Jurkat, Clone E6-1 (cell line): Measurements from ENCODE around the gene GXYLT2.
"Not testable (repeated sequence)": the region's sequence is repeated elsewhere in the genome, so short reads cannot be mapped to it uniquely, and the experiment has no call there.

Experiments used
- DNase-seq: peaks from one replicate; pipeline ENCODE4 v3.0.0-alpha.2; 2011; ENCODE audit warnings: low read depth, low spot score
- H3K4me3 ChIP-seq: 2 replicates; pipeline ENCODE4 v1.5.1; 2011; ENCODE audit warnings: mild to moderate bottlenecking, low read length, control low read depth, moderate library complexity

Gene GXYLT2

DNA sequence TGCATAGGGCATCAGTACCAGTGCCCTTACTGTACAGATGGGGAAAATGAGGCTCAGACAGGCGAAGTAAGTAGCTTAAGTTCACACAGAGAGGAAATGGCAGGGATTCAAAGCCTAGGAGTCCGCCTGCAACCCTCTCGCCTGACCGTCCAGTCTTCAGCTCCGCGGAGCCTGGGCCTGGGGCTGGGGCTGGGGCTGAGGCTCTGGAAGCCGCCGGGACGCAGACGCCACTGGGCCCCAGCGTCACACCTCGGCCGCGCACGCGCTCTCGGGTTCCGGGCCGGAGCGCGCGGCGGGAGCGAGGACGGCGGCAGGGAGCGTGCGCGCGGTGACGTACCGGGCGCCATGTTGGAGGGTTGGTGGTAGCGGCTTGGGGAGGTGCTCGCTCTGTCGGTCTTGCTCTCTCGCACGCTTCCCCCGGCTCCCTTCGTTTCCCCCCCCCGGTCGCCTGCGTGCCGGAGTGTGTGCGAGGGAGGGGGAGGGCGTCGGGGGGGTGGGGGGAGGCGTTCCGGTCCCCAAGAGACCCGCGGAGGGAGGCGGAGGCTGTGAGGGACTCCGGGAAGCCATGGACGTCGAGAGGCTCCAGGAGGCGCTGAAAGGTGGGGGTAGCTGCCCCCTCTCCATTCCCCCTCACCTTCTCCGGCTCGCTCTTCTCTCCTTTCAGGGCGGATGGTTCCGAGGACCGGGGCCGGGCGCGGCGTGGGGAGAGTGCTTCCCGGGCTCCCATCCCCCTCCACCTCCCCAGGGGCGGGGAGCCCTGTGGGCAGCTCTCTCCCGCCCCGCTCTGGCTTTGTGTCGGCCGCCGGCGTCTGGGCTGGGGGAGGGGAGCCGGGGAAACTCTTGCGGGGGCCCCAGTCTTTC, 108.9 kb downstream of the GXYLT2 start, which contains the start of gene PPP4R2:
TSS of gene PPP4R2 (plus strand) at position 339 of the 861 bp plus-strand sequence. CDS start at position 566, 227 bp downstream.
- peak within 1 kb of the TSS; percentile 86 for H3K4me3 ChIP-seq
- DNase-seq: peak; percentile 88

- peak; percentile 60 for DNase-seq
- peak overlapping the region; percentile 86 for H3K4me3 ChIP-seq
These were observed 109.6 kb downstream of the GXYLT2 start for GRCh38 chr3:72997421-72997961.

DNA sequence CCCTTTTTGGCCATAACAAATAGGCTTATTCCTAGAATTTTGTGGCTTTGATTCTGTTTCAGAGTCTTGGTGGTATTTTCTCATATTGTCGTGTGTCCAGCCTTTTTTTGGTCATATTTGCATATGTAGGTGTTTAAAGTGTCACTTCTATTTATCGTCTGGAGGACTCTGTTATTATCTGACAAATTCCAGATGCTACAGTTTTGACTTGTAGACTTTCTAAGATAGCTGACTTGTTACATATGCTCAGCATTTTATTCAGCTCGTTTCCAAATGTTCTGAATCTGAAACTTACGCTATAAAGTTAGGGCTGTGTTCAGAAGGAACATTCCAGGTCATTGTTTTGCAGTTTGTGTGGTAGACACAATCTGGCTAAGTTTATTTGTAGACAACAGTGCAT, 110.6 kb downstream of the GXYLT2 start:
- DNase-seq: no peak
- peak overlapping the region; percentile 86 for H3K4me3 ChIP-seq

GRCh38 chr3:72999951-73000350, 112.1 kb downstream of the GXYLT2 start:
- peak overlapping the region; percentile 9 for H3K4me3 ChIP-seq
- DNase-seq: peak; percentile 50

DNA sequence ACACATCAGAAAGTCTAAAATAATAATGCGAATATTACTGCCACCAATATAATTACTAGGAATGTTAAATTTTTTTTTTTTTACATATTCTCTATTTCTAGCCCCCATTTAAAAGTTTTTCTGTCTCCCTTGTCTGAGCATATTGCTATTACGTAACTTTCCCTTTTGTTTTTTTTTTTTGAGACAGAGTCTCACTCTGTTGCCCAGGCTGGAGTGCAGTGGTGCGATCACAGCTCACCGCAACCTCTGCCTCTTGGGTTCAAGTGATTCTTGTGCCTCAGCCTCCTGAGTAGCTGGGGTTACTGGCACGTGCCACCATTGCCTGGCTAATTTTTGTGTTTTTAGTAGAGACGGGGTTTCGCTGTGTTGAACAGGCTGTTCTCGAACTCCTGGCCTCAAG, 115.2 kb downstream of the GXYLT2 start:
- DNase-seq: not testable (repeated sequence)

DNA sequence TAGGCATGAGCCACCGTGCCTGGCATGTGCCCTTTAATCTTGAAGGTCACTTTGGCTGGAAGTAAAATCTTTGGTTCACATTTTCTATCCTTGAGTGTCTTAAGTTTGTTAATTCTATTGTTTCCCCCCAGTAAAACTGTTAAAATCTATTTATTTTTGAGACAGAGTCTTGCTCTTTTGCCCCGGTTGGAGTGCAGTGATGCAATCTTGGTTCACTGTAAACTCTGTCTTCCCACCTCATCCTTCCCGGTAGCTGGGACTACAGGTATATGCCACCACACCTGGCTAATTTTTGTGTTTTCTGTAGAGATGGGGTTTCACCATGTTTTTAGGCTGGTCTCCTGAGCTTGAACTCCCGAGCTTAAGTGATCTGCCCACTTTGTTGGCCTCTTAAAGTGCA, 116.5 kb downstream of the GXYLT2 start:
- no peak overlapping the region for H3K4me3 ChIP-seq
- DNase-seq: no peak

More for the DNA sequence above, 115.2 kb downstream of the GXYLT2 start:
- H3K4me3 ChIP-seq: not testable (repeated sequence)

GRCh38 chr3:73007992-73008712, 120.3 kb downstream of the GXYLT2 start:
- H3K4me3 ChIP-seq: no peak overlapping the region
- DNase-seq: no peak

- no peak for DNase-seq
- no peak overlapping the region for H3K4me3 ChIP-seq
These were observed 121.2 kb downstream of the GXYLT2 start for GRCh38 chr3:73009008-73009407.

GRCh38 chr3:73009750-73010149, 121.9 kb downstream of the GXYLT2 start:
- H3K4me3 ChIP-seq: no peak overlapping the region
- no peak for DNase-seq

- DNase-seq: no peak
- no peak overlapping the region for H3K4me3 ChIP-seq
These were observed 122.3 kb downstream of the GXYLT2 start for GRCh38 chr3:73010158-73010557.

GRCh38 chr3:73018298-73018697, 130.5 kb downstream of the GXYLT2 start:
- no peak for DNase-seq
- H3K4me3 ChIP-seq: no peak overlapping the region

DNA sequence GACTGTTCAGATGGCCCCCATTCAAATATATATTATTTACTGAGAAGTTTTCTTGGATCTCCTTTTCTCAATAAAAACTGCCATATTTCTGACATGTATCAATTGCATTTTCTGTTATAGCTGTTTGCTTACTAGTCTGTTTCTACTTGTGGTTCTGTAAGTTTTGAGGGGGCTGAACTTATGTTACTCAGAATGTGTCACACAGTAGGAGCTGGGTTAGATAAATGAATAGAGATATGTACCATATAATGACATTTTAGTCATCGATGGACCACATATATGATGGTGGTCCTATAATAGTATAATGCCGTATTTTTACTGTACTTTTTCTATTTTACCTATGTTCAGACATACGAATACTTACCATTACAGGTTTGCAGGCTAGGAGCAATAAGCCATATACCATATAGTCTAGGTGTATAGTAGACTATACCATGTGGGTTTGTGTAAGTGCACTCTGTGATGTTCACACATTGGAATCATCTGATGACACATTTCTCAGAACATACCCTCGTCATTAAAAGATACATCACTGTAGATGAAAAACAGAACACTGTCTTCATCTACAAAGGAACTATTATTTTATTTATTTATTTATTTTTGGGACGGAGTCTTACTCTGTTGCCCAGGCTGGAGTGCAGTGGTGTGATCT, 131.1 kb downstream of the GXYLT2 start:
- no peak for DNase-seq
- no peak overlapping the region for H3K4me3 ChIP-seq

DNA sequence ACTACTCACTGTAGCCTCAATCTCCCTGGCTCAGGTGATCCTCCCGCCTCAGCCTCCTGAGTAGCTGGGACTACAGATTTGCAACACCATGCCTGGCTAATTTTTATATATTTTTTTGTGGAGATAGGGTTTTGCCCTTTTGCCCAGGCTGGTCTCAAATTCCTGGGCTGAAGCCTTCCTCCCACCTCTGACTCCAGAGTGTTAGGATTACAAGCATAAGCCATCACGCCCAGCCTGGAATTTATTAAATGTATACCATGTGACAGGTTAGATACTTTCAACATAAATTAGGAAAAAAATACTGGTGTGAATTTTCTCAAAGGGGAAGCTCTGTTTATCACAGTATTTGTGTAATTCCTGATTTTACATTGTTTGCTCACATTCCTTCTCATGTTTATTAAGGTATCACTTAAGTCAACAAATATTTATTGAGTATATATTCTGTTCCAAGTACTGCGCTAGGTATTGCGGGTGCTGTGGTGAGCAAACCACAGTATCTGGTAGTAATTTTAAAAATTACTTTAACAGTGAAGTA, 133.5 kb downstream of the GXYLT2 start:
- DNase-seq: no peak
- no peak overlapping the region for H3K4me3 ChIP-seq

DNA sequence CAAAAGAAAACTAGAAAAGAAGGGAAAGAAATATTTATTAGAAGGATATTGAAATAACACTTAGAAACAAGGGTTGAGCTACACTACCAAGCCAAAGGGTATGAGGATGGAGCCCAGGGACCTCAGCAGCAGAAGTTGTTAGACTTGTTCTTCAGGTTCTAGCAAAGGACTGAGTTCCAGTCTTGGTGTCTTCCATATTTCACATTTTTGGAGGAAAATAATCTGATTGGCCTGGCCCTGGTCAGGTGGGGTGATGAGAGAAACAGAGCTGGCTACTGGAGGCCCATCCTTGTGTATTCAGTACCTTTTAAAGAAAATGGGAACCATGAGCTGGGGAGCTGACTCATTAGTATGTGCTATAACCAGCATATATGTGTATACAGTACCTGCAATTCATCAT, 137.0 kb downstream of the GXYLT2 start:
- H3K4me3 ChIP-seq: no peak overlapping the region
- no peak for DNase-seq

GRCh38 chr3:73026111-73026759, 138.4 kb downstream of the GXYLT2 start:
- DNase-seq: no peak
- no peak overlapping the region for H3K4me3 ChIP-seq
